Astrocyte (in vitro differentiated cells and primary cell): ENCODE measurements around the gene NCAM1. TPM values are rescaled to one million over a fixed set of nuclear protein-coding genes. Genes with fewer than 3 reads are reported as not detected.

Source experiments
- DNase-seq: peaks from one replicate; pipeline ENCODE4 v3.0.0-alpha.2; 2010; ENCODE audit warnings: low read depth
- FAIRE-seq: peaks from 2 replicates; lab custom pipeline; 2011; peaks lifted over from hg19 to GRCh38; lab: Jason Lieb, UNC
- H2AFZ ChIP-seq: 2 replicates; pipeline ENCODE4 v1.6.0; 2012; ENCODE audit warnings: low read depth, low read length, inconsistent platforms
- H3K27ac ChIP-seq: 2 replicates; pipeline ENCODE4 v1.5.1; 2011; ENCODE audit warnings: low read depth, low read length, inconsistent platforms
- H3K27me3 ChIP-seq: 2 replicates; pipeline ENCODE4 v1.6.0; 2011; ENCODE audit warnings: low read length, inconsistent platforms; ENCODE audit not compliant: insufficient read depth
- H3K36me3 ChIP-seq: 2 replicates; pipeline ENCODE4 v1.5.1; 2011; ENCODE audit warnings: low read length, inconsistent platforms; ENCODE audit not compliant: insufficient read depth
- H3K4me1 ChIP-seq: 2 replicates; pipeline ENCODE4 v1.5.1; 2011; ENCODE audit warnings: low read length, inconsistent platforms; ENCODE audit not compliant: insufficient read depth
- H3K4me2 ChIP-seq: 2 replicates; pipeline ENCODE4 v1.6.0; 2012; ENCODE audit warnings: low read length, inconsistent platforms
- H3K4me3 ChIP-seq: 2 replicates; pipeline ENCODE4 v1.5.1; 2011; ENCODE audit warnings: low read depth, mild to moderate bottlenecking, low read length, inconsistent platforms; ENCODE audit not compliant: insufficient read depth
- H3K79me2 ChIP-seq: 2 replicates; pipeline ENCODE4 v1.6.0; 2012; ENCODE audit warnings: mild to moderate bottlenecking, low read length, inconsistent platforms; ENCODE audit not compliant: insufficient read depth
- H3K9ac ChIP-seq: 2 replicates; pipeline ENCODE4 v1.6.0; 2012; ENCODE audit warnings: mild to moderate bottlenecking, low read length, inconsistent platforms
- H3K9me3 ChIP-seq: 2 replicates; pipeline ENCODE4 v1.5.1; 2012; ENCODE audit warnings: low read depth, mild to moderate bottlenecking, low read length, inconsistent platforms; ENCODE audit not compliant: insufficient read depth
- H4K20me1 ChIP-seq: 2 replicates; pipeline ENCODE4 v1.6.0; 2012; ENCODE audit warnings: low read length, inconsistent platforms; ENCODE audit not compliant: insufficient read depth
- H3K27ac Mint-ChIP-seq: one replicate; pipeline ENCODE4 v1.8.0; 2021; ENCODE audit warnings: mild to moderate bottlenecking, mixed read lengths; ENCODE audit not compliant: unreplicated experiment
- H3K27me3 Mint-ChIP-seq: one replicate; pipeline ENCODE4 v1.8.0; 2021; ENCODE audit warnings: low read depth, mixed read lengths; ENCODE audit not compliant: unreplicated experiment
- H3K36me3 Mint-ChIP-seq: one replicate; pipeline ENCODE4 v1.8.0; 2021; ENCODE audit warnings: low read depth, mixed read lengths; ENCODE audit not compliant: unreplicated experiment
- H3K4me1 Mint-ChIP-seq: one replicate; pipeline ENCODE4 v1.8.0; 2021; ENCODE audit warnings: low read depth, mixed read lengths; ENCODE audit not compliant: unreplicated experiment
- H3K4me3 Mint-ChIP-seq: one replicate; pipeline ENCODE4 v1.8.0; 2021; ENCODE audit warnings: mild to moderate bottlenecking, moderate library complexity, mixed read lengths; ENCODE audit not compliant: unreplicated experiment
- H3K9me3 Mint-ChIP-seq: one replicate; pipeline ENCODE4 v1.8.0; 2021; ENCODE audit warnings: mild to moderate bottlenecking, mixed read lengths; ENCODE audit not compliant: unreplicated experiment
- CTCF ChIP-seq: IDR thresholded peaks from 2 replicates; pipeline ENCODE4 v1.5.1; 2011; ENCODE audit warnings: low read depth, mild to moderate bottlenecking, inconsistent platforms, low read length, moderate library complexity; ENCODE audit not compliant: insufficient read depth
- EZH2 ChIP-seq: IDR thresholded peaks from 2 replicates; pipeline ENCODE4 v1.6.1; 2012; ENCODE audit warnings: mild to moderate bottlenecking, low read length, inconsistent platforms; ENCODE audit not compliant: insufficient read depth
- total RNA-seq: library from RNA; stranded (reverse); gene quantifications from 2 replicates; pipeline ENCODE4 v1.2.1, GENCODE V29; 2021

The NCAM1 gene
- total RNA-seq, 1 donor from 2014 or later = 17.4 TPM

- Mint-ChIP-seq H3K9me3 (no peaks in the 10 kb centered on the region), H3K27ac (no peak overlapping the region), H3K4me3 (no peak overlapping the region), H3K36me3 (no peaks in the 10 kb centered on the region), H3K27me3 (peaks cover 21% of the 10 kb centered on the region), H3K4me1 (no peaks in the 10 kb centered on the region)
- FAIRE-seq (no peak), DNase-seq (no peak)
- TF ChIP-seq EZH2 = no peak
- TF ChIP-seq CTCF = no peak
- Histone ChIP-seq H3K27me3 (peaks cover 10% of the 10 kb centered on the region), H3K4me3 (no peak overlapping the region), H3K9me3 (no peaks in the 10 kb centered on the region), H3K4me2 (no peak overlapping the region), H3K36me3 (no peaks in the 10 kb centered on the region), H3K27ac (no peak overlapping the region), H3K79me2 (no peaks in the 10 kb centered on the region), H3K9ac (no peak overlapping the region), H2AFZ (no peak overlapping the region), H4K20me1 (no peaks in the 10 kb centered on the region), H3K4me1 (no peaks in the 10 kb centered on the region)
These were observed 310.5 kb downstream of the NCAM1 start for GRCh38 chr11:113271551-113272245.

DNA sequence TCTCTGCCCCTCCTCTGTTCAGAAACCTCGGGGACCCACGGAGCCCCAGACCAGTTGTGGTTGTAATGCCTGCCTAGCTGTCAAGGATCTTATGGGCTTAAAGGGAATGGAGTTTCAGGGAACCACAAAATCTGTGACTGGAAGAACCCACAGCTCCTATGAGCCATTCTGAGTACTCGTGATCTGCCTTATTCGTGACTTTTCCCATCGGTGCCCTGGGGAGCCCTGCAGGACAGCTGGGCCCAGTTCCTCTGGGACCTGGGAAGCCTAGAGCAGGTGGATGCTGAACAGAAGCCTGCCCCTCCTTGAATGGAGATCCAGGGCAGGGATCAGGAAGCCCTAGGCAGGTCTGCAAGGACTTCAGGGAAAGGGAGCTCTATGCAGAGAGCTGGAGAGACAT, 311.1 kb downstream of the NCAM1 start:
- no peaks in the 10 kb centered on the region for H3K36me3 ChIP-seq
- no peaks in the 10 kb centered on the region for H3K36me3 Mint-ChIP-seq
- no peaks in the 10 kb centered on the region for H4K20me1 ChIP-seq
- no peak for TF ChIP-seq EZH2
- TF ChIP-seq CTCF = no peak
- no peaks in the 10 kb centered on the region for H3K9me3 ChIP-seq
- DNase-seq (no peak), FAIRE-seq (no peak)
- peaks cover 6% of the 10 kb centered on the region for H3K27me3 ChIP-seq
- no peak overlapping the region for H3K27ac Mint-ChIP-seq
- no peak overlapping the region for H2AFZ ChIP-seq
- H3K4me1 ChIP-seq = no peaks in the 10 kb centered on the region
- H3K4me2 ChIP-seq = no peak overlapping the region
- peaks cover 18% of the 10 kb centered on the region for H3K27me3 Mint-ChIP-seq
- H3K4me3 ChIP-seq = no peak overlapping the region
- no peaks in the 10 kb centered on the region for H3K9me3 Mint-ChIP-seq
- H3K4me1 Mint-ChIP-seq = no peaks in the 10 kb centered on the region
- no peak overlapping the region for H3K4me3 Mint-ChIP-seq
- H3K9ac ChIP-seq = no peak overlapping the region
- H3K27ac ChIP-seq = no peak overlapping the region
- H3K79me2 ChIP-seq = no peaks in the 10 kb centered on the region

GRCh38 chr11:113272927-113273615, 311.9 kb downstream of the NCAM1 start:
- H3K9me3 Mint-ChIP-seq = no peaks in the 10 kb centered on the region
- Histone ChIP-seq H3K27me3 (peaks cover 6% of the 10 kb centered on the region), H3K4me3 (no peak overlapping the region), H3K27ac (no peak overlapping the region), H3K4me2 (no peak overlapping the region), H3K9me3 (no peaks in the 10 kb centered on the region), H3K79me2 (no peaks in the 10 kb centered on the region), H4K20me1 (no peaks in the 10 kb centered on the region), H3K36me3 (no peaks in the 10 kb centered on the region), H2AFZ (no peak overlapping the region), H3K4me1 (no peaks in the 10 kb centered on the region), H3K9ac (no peak overlapping the region)
- H3K27me3 Mint-ChIP-seq = peaks cover 15% of the 10 kb centered on the region
- TF ChIP-seq EZH2 = no peak
- TF ChIP-seq CTCF = no peak
- DNase-seq (no peak), FAIRE-seq (no peak)
- H3K4me3 Mint-ChIP-seq = no peak overlapping the region
- no peak overlapping the region for H3K27ac Mint-ChIP-seq
- H3K4me1 Mint-ChIP-seq = no peaks in the 10 kb centered on the region
- H3K36me3 Mint-ChIP-seq = no peaks in the 10 kb centered on the region
